Skeletal muscle satellite cell (primary cell): ENCODE results near the gene BANF1.
"Not testable (repeated sequence)": the region's sequence is repeated elsewhere in the genome, so short reads cannot be mapped to it uniquely, and the experiment has no call there.

Experiments used
- H3K27me3 ChIP-seq: 2 replicates; pipeline ENCODE4 v1.7.0; 2013; ENCODE audit warnings: low read length; ENCODE audit not compliant: control insufficient read depth, insufficient read depth
- H3K36me3 ChIP-seq: 2 replicates; pipeline ENCODE4 v1.7.0; 2013; ENCODE audit warnings: mild to moderate bottlenecking, control low read depth, low read length; ENCODE audit not compliant: insufficient read depth
- H3K4me1 ChIP-seq: 2 replicates; pipeline ENCODE4 v1.7.0; 2013; ENCODE audit warnings: low read length; ENCODE audit not compliant: control insufficient read depth, insufficient read depth
- H3K4me2 ChIP-seq: 2 replicates; pipeline ENCODE4 v1.7.0; 2013; ENCODE audit warnings: mild to moderate bottlenecking, low read length
- H3K4me3 ChIP-seq: 2 replicates; pipeline ENCODE4 v1.7.0; 2013; ENCODE audit warnings: low read length
- H3K9ac ChIP-seq: 2 replicates; pipeline ENCODE4 v1.7.0; 2013; ENCODE audit warnings: mild to moderate bottlenecking, low read depth, low read length, moderate library complexity
- H3K9me3 ChIP-seq: replicated peaks from 2 replicates; pipeline ENCODE4 v1.7.0; 2013; ENCODE audit warnings: mild to moderate bottlenecking, control low read depth, low read length

Gene BANF1

GRCh38 chr11:66013762-66014100 is 11.4 kb downstream of the BANF1 start:
- H3K27me3 ChIP-seq, result no peaks in the 10 kb centered on the region
- no peaks in the 10 kb centered on the region for H3K9me3 ChIP-seq
- peaks cover 54% of the 10 kb centered on the region for H3K4me1 ChIP-seq
- no peaks in the 10 kb centered on the region for H3K36me3 ChIP-seq
- no peak overlapping the region for H3K9ac ChIP-seq
- H3K4me3 ChIP-seq, result no peak overlapping the region
- no peak overlapping the region for H3K4me2 ChIP-seq

GRCh38 chr11:66014804-66015453 is 12.6 kb downstream of the BANF1 start:
- Histone ChIP-seq H3K36me3 (no peaks in the 10 kb centered on the region), H3K4me3 (peak overlapping the region; percentile 25), H3K4me2 (peak overlapping the region; percentile 79), H3K4me1 (peaks cover 51% of the 10 kb centered on the region), H3K9ac (peak overlapping the region; percentile 81), H3K9me3 (no peaks in the 10 kb centered on the region), H3K27me3 (no peaks in the 10 kb centered on the region)

GRCh38 chr11:66015454-66015881 is 13.2 kb downstream of the BANF1 start:
- Histone ChIP-seq H3K4me3 (peak overlapping the region; percentile 54), H3K27me3 (no peaks in the 10 kb centered on the region), H3K9ac (peak overlapping the region; percentile 81), H3K9me3 (no peaks in the 10 kb centered on the region), H3K4me1 (peaks cover 56% of the 10 kb centered on the region), H3K36me3 (no peaks in the 10 kb centered on the region), H3K4me2 (peak overlapping the region; percentile 79)

- H3K27me3 ChIP-seq, result no peaks in the 10 kb centered on the region
- H3K4me2 ChIP-seq, result peak overlapping the region; percentile 79
- H3K4me3 ChIP-seq, result peak overlapping the region; percentile 54
- H3K9me3 ChIP-seq, result no peaks in the 10 kb centered on the region
- peak overlapping the region; percentile 81 for H3K9ac ChIP-seq
- no peaks in the 10 kb centered on the region for H3K36me3 ChIP-seq
- peaks cover 62% of the 10 kb centered on the region for H3K4me1 ChIP-seq
These were observed 13.9 kb downstream of the BANF1 start for GRCh38 chr11:66015936-66016792.

- Histone ChIP-seq H3K4me1 (peaks cover 62% of the 10 kb centered on the region), H3K27me3 (no peaks in the 10 kb centered on the region), H3K4me3 (peak overlapping the region; percentile 54), H3K9ac (peak overlapping the region; percentile 81), H3K4me2 (peak overlapping the region; percentile 79), H3K9me3 (no peaks in the 10 kb centered on the region), H3K36me3 (no peaks in the 10 kb centered on the region)
These were observed 14.5 kb downstream of the BANF1 start for GRCh38 chr11:66016793-66017177.

- no peaks in the 10 kb centered on the region for H3K36me3 ChIP-seq
- no peak overlapping the region for H3K4me3 ChIP-seq
- no peaks in the 10 kb centered on the region for H3K9me3 ChIP-seq
- peak overlapping the region; percentile 10 for H3K4me2 ChIP-seq
- no peak overlapping the region for H3K9ac ChIP-seq
- H3K27me3 ChIP-seq, result no peaks in the 10 kb centered on the region
- H3K4me1 ChIP-seq, result peaks cover 62% of the 10 kb centered on the region
These were observed 15.0 kb downstream of the BANF1 start for GRCh38 chr11:66017321-66017720.

- Histone ChIP-seq H3K4me3 (no peak overlapping the region), H3K4me2 (peak overlapping the region; percentile 40), H3K4me1 (peaks cover 48% of the 10 kb centered on the region), H3K36me3 (no peaks in the 10 kb centered on the region), H3K27me3 (no peaks in the 10 kb centered on the region), H3K9ac (peak overlapping the region; percentile 8), H3K9me3 (no peaks in the 10 kb centered on the region)
These were observed 17.9 kb downstream of the BANF1 start for GRCh38 chr11:66020212-66020611.

- Histone ChIP-seq H3K4me1 (peaks cover 43% of the 10 kb centered on the region), H3K27me3 (no peaks in the 10 kb centered on the region), H3K9me3 (no peaks in the 10 kb centered on the region), H3K4me2 (peak overlapping the region; percentile 70), H3K9ac (peak overlapping the region; percentile 56), H3K4me3 (peak overlapping the region; percentile 41), H3K36me3 (no peaks in the 10 kb centered on the region)
These were observed 18.5 kb downstream of the BANF1 start for GRCh38 chr11:66020618-66021357.

GRCh38 chr11:66022401-66023185 is 20.3 kb downstream of the BANF1 start:
- H3K4me1 ChIP-seq, result peaks cover 29% of the 10 kb centered on the region

GRCh38 chr11:66023186-66023440 is 20.8 kb downstream of the BANF1 start:
- peak overlapping the region; percentile 84 for H3K4me2 ChIP-seq
- peaks cover 29% of the 10 kb centered on the region for H3K4me1 ChIP-seq
- H3K27me3 ChIP-seq, H3K9me3 ChIP-seq, H3K9ac ChIP-seq, H3K36me3 ChIP-seq, H3K4me3 ChIP-seq: not testable (repeated sequence)

More at GRCh38 chr11:66022401-66023185, 20.3 kb downstream of the BANF1 start:
- no peaks in the 10 kb centered on the region for H3K36me3 ChIP-seq
- peak overlapping the region; percentile 84 for H3K4me2 ChIP-seq
- no peaks in the 10 kb centered on the region for H3K9me3 ChIP-seq
- peak overlapping the region; percentile 79 for H3K9ac ChIP-seq
- peak overlapping the region; percentile 63 for H3K4me3 ChIP-seq
- no peaks in the 10 kb centered on the region for H3K27me3 ChIP-seq

GRCh38 chr11:66026017-66026529 is 23.8 kb downstream of the BANF1 start, which contains the start of gene CATSPER1:
Gene CATSPER1 (minus strand): TSS chr11:66026479. CDS start chr11:66026379, 100 bp downstream.
- H3K4me3 ChIP-seq, result no peak within 1 kb of the TSS
- H3K9me3 ChIP-seq, result no peaks in the 10 kb centered on the region
- H3K4me2 ChIP-seq, result no peak within 1 kb of the TSS
- peaks cover 17% of the 10 kb centered on the region for H3K4me1 ChIP-seq
- no peak within 1 kb of the TSS for H3K9ac ChIP-seq
- no peaks in the 10 kb centered on the region for H3K27me3 ChIP-seq
- no peaks in the 10 kb centered on the region for H3K36me3 ChIP-seq
